Stimulated activated CD4-positive, alpha-beta T cell treated with anti-CD3 and anti-CD28 coated beads, Interleukin-4, amount 100 ng/mL, for 1 hour (primary cell): Measurements from ENCODE around the gene FIBCD1.
"Not testable (repeated sequence)": the region's sequence is repeated elsewhere in the genome, so short reads cannot be mapped to it uniquely, and the experiment has no call there.

Experiments
- DNase-seq: peaks from one replicate; pipeline ENCODE4 v3.0.0-alpha.2; 2020

The FIBCD1 gene

GRCh38 chr9:130973686-130974281, 34.7 kb upstream of the FIBCD1 start:
- no peak for DNase-seq

DNA sequence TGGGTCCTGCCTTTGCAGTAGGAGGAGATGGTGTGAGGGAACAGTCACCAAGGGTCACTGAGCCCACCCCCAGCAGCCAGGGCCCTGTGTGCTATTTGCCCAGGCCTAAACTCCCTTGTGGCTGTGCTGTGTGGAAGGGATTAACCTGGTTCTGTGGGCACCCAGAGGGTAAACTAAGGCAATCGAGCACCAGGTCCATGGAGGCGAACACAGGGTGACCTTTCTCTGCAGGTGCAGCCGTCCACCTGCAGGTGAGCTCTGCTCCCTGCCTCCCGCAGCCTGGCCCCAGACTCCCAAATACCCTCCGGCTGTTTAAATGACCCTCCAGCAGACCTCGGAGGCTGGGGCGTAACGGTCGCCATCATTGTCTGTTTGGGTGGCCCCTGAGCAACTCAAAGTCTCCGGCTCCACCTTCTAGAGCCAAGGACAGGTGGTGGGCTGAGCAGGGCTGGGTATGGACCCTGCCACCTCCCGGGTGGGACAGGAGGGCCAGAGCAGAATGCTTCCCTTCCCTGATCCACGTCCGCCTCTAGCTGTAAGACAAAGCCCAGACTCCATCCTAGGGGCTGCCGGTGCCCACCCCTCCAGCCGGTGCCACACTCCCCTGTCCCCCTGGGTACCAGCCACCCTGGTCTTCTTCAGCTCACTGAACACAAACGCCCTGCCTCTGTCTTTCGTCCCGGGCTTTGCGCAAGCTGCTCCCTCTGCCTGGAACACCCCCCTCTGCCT, 34.1 kb upstream of the FIBCD1 start:
- no peak for DNase-seq

DNA sequence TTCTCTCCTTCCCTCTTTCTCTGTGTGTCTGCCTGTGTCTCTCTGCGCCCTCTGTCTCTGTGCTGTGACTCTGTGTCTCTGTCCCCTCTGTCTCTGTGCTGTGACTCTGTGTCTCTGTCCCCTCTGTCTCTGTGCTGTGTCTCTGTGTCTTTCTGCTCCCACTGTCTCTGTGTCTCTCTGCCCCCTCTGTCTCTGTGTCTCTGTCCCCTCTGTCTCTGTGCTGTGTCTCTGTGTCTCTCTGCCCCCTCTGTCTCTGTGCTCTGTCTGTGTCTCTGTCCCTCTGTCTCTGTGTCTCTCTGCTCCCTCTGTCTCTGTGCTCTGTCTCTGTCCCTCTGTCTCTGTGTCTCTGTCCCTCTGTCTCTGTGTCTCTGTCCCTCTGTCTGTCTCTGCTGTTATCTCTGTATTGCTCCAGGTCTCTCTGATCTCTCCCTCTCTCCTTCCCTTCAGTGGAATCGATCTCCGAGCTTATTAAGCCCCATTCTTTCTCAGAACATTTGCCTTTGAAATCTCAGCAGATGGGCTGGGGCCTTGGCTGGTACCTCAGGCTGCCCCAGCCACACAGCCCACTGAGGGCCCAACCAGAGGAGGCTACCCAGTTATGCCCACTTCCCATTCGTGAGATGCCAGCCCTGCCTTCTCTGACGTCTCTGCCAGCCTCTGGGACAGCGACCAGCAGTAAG, 33.4 kb upstream of the FIBCD1 start:
- DNase-seq: no peak

DNA sequence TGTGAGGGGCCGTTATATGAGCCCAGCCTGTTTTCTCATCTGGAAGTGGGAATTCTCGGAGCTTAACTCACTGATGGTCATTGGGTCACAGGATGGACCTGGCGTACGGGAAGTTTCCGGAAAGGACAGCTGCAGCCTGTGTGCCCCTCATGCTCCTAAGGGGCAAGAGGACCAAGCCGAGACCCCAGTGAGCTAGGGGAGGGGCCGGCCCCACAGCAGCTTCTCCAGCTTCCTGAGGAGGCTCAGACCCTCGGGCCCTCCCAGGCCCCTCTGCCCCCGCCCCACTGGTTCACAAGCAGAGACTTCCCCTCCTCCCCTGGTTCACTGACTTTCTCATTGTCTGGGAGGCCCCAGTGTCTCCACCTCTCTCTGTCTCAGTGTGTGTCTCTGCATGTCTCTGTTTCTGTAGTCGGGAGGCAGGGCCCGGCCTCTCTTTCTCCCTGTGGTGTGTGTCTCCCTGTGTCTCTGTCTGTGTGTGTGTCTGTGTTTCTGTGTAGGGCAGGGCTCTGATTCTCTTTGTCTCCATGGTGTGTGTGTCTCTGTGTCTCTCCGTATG, 32.3 kb upstream of the FIBCD1 start:
- DNase-seq: no peak

- DNase-seq: no peak
These were observed 31.8 kb upstream of the FIBCD1 start for GRCh38 chr9:130970855-130971254.

DNA sequence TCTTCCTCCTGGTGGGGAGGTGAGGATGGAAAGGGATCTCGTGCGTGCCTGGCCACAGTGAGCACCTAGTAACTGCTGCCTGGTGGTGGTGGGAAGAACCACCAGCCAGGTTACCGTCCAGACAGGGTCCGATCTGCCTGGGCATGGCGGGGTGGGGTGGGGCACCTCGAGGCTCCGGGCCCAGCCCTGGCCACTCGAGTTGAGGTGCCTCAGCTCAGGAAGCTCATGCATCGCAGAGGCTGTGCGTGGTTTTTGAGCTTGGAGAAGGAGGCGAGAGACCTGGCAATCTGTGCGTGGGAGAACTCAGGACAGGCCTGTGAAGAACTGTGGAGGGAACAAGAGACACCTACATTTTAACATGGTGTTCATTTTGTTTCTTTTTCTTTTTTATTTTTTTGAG, 31.0 kb upstream of the FIBCD1 start:
- no peak for DNase-seq

GRCh38 chr9:130965680-130966079, 26.6 kb upstream of the FIBCD1 start:
- no peak for DNase-seq

DNA sequence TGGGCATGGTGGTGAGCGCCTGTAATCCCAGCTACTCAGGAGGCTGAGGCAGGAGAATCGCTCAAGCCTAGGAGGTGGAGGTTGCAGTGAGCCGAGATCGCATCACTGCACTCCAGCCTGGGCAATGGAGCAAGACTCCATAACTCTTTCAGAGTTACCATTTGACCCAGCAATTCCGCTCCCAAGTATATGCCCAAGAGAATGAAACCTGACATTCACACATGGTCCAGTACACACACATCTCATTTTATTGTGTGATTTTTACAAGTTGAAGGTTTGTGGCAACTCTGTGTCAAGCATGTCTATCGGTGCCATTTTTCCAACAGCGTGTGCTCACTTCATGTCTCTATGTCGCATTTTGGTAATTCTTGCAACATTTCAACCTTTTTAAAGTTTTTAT, 24.9 kb upstream of the FIBCD1 start:
- DNase-seq: no peak

GRCh38 chr9:130963337-130963908, 24.4 kb upstream of the FIBCD1 start:
- DNase-seq: no peak

- DNase-seq: no peak
These were observed 23.6 kb upstream of the FIBCD1 start for GRCh38 chr9:130962418-130963316.

DNA sequence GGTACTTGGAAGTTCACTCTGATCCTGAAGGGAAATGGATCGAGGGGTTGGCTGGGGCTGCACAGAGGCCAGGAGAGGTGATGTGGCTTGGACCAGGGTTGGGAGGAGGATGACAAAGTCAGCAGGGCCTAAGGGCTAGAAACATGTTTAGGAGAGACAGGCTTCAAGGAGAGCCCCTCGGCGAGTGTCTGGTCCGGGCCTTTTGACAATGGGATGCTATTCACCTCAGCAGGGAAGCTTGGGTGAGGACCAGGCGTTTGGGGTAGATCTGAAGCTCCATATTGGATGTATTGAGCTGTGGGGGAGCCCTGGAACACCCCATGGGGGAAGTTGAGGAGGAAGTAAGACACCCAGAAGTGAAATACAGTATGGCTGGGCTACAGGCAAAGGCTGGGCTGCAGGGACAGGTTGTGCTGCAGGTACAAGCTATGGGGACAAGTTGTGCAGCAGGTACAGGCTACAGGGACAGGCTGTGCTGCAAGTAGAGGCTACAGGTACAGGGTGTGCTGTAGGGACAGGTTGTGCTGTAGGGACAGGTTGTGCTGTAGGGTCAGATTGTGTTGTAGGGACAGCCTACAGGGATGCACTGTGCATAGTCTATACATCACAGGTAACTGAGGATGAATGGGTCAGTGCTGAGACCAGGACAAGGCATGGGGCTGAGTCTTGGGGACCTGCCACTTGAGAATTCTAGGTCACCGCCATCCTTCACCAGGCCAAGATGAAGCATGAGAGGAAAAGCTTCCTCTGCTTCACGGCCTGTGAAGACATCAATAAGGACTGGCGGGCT, 22.7 kb upstream of the FIBCD1 start:
- no peak for DNase-seq

GRCh38 chr9:130960522-130961378, 21.7 kb upstream of the FIBCD1 start:
- DNase-seq: no peak

DNA sequence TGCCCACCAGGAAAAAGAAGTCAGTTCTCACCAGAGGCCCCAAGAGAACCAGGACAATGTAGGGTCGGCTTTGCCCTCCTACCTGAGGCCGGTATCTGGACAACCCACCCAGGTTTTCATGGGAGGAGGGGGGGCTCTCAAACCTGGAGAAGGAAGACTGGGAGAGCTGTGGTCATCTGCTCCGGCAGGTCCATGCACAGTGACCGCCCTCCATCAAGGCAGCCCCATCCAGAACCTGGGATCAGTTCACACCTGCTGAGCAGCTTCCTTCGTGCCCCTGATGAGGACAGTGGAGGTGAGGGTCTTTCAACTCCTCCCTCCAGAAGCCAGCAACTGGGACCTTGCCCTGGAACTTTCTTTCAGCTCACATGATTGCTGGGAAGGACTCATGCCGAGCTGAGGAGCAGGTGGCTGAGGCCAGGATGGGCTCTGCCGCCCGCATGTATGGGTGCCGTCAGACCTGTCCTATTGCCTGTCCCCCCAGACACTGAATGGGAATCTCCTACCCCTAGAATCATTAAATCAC, 20.8 kb upstream of the FIBCD1 start:
- DNase-seq: no peak

GRCh38 chr9:130958564-130958963, 19.5 kb upstream of the FIBCD1 start:
- DNase-seq: not testable (repeated sequence)

- no peak for DNase-seq
These were observed 18.6 kb upstream of the FIBCD1 start for GRCh38 chr9:130957451-130958203.

GRCh38 chr9:130956636-130957450, 17.8 kb upstream of the FIBCD1 start:
- no peak for DNase-seq

GRCh38 chr9:130955947-130956621, 17.0 kb upstream of the FIBCD1 start:
- DNase-seq: no peak

DNA sequence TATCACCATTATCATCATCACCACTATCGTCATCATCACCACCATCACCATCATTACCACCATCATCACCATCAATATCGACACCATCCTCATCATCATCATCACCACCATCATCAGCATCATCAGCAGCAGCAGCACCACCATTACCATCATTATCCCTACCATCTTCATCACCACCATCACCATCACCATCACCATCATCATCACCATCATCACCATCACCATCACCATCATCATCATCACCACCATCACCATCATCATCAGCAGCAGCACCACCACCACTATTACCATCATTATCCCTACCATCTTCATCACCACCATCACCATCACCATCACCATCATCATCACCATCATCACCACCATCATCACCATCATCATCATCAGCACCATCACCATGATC, 15.9 kb upstream of the FIBCD1 start:
- not testable (repeated sequence) for DNase-seq
